Hepatocyte (in vitro differentiated cells): ENCODE data around the gene PLPP6.
"Not testable (repeated sequence)": the region's sequence is repeated elsewhere in the genome, so short reads cannot be mapped to it uniquely, and the experiment has no call there.

Experiments
- EZH2 ChIP-seq: fragments of 200-600 bp; sonication (generic); IDR thresholded peaks from 2 replicates; pipeline ENCODE4 v1.6.1; 2016; ENCODE audit warnings: antibody characterized with exemption, mild to moderate bottlenecking, borderline replicate concordance
- EZH2phosphoT487 ChIP-seq: fragments of 200-600 bp; sonication (generic); IDR thresholded peaks from one replicate; pipeline ENCODE4 v1.6.1; 2018; ENCODE audit warnings: antibody characterized with exemption, mild to moderate bottlenecking, low read depth, moderate library complexity; ENCODE audit not compliant: unreplicated experiment, severe bottlenecking
- TF ChIP-seq, protein P1 (sequence below): fragments of 200-600 bp; sonication (generic); IDR thresholded peaks from 2 replicates; pipeline ENCODE4 v1.5.1; 2016; ENCODE audit warnings: antibody characterized with exemption, mild to moderate bottlenecking; ENCODE audit not compliant: poor library complexity

DNA sequence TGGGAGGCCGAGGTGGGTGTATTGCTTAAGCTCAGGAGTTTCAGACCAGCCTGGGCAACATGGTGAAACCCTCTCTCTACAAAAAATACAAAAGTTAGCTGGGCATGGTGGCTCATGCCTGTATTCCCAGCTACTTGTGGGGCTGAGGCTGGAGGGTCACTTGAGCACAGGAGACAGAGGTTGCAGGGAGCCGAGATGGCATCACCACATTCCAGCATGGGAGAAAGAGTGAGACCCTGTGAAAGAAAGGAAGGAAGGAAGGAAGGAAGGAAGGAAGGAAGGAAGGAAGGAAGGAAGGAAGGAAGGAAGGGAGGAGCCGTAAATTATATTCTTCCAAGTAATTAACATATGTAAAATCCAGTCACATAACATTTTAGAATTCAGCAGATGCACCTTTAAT is 5.9 kb upstream of the PLPP6 start:
- not testable (repeated sequence) for TF ChIP-seq EZH2phosphoT487, EZH2
- TF ChIP-seq, protein P1, sequence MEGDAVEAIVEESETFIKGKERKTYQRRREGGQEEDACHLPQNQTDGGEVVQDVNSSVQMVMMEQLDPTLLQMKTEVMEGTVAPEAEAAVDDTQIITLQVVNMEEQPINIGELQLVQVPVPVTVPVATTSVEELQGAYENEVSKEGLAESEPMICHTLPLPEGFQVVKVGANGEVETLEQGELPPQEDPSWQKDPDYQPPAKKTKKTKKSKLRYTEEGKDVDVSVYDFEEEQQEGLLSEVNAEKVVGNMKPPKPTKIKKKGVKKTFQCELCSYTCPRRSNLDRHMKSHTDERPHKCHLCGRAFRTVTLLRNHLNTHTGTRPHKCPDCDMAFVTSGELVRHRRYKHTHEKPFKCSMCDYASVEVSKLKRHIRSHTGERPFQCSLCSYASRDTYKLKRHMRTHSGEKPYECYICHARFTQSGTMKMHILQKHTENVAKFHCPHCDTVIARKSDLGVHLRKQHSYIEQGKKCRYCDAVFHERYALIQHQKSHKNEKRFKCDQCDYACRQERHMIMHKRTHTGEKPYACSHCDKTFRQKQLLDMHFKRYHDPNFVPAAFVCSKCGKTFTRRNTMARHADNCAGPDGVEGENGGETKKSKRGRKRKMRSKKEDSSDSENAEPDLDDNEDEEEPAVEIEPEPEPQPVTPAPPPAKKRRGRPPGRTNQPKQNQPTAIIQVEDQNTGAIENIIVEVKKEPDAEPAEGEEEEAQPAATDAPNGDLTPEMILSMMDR: not testable (repeated sequence)
